Trophoblast cell (in vitro differentiated cells and primary cell): ENCODE data around the gene DNALI1.

Experiments used
- DNase-seq, 2 donors: peaks; one replicate each; pipeline ENCODE4 v3.0.0-alpha.2; 2016
- H2AFZ ChIP-seq: 2 replicates; pipeline ENCODE4 v1.6.1; 2013; ENCODE audit warnings: low read length, moderate library complexity, mild to moderate bottlenecking; ENCODE audit not compliant: insufficient read depth, poor library complexity
- H2AK5ac ChIP-seq: 2 replicates; pipeline ENCODE4 v1.6.1; 2013; ENCODE audit warnings: mild to moderate bottlenecking, low read length
- H2BK120ac ChIP-seq: 2 replicates; pipeline ENCODE4 v1.6.1; 2013; ENCODE audit warnings: low read length, mild to moderate bottlenecking, moderate library complexity; ENCODE audit not compliant: insufficient read depth, poor library complexity
- H2BK12ac ChIP-seq: 2 replicates; pipeline ENCODE4 v1.6.1; 2013; ENCODE audit warnings: mild to moderate bottlenecking, low read length, moderate library complexity
- H2BK5ac ChIP-seq: 2 replicates; pipeline ENCODE4 v1.6.1; 2013; ENCODE audit warnings: low read length, low read depth, moderate library complexity, mild to moderate bottlenecking; ENCODE audit not compliant: poor library complexity
- H3K14ac ChIP-seq: 2 replicates; pipeline ENCODE4 v1.6.1; 2013; ENCODE audit warnings: mild to moderate bottlenecking, low read length
- H3K18ac ChIP-seq: 2 replicates; pipeline ENCODE4 v1.6.1; 2013; ENCODE audit warnings: mild to moderate bottlenecking, low read length
- H3K23ac ChIP-seq: 2 replicates; pipeline ENCODE4 v1.6.1; 2013; ENCODE audit warnings: low read length
- H3K27ac ChIP-seq: 2 replicates; pipeline ENCODE4 v1.5.1; 2013; ENCODE audit warnings: low read depth, mild to moderate bottlenecking, inconsistent platforms, low read length, moderate library complexity
- H3K27me3 ChIP-seq: 2 replicates; pipeline ENCODE4 v1.6.1; 2013; ENCODE audit warnings: inconsistent platforms, mild to moderate bottlenecking, low read length, moderate library complexity; ENCODE audit not compliant: insufficient read depth
- H3K36me3 ChIP-seq, 2 experiments: 1 replicate in 1 of 2; 2 replicates in 1 of 2; pipeline ENCODE4 v1.6.1; 2013; ENCODE audit warnings: low read length in 2 of 2, mild to moderate bottlenecking in 2 of 2, moderate library complexity in 1 of 2; ENCODE audit not compliant: insufficient read depth in 2 of 2, control insufficient read depth in 1 of 2
- H3K4ac ChIP-seq: 2 replicates; pipeline ENCODE4 v1.6.1; 2013; ENCODE audit warnings: low read depth, mild to moderate bottlenecking, low read length, moderate library complexity
- H3K4me1 ChIP-seq, 2 experiments: 1 replicate in 1 of 2; 2 replicates in 1 of 2; pipeline ENCODE4 v1.6.1; 2013; ENCODE audit warnings: low read length in 2 of 2, mild to moderate bottlenecking in 2 of 2, moderate library complexity in 1 of 2; ENCODE audit not compliant: insufficient read depth in 2 of 2, control insufficient read depth in 1 of 2
- H3K4me2 ChIP-seq: 2 replicates; pipeline ENCODE4 v1.6.1; 2013; ENCODE audit warnings: inconsistent platforms, mild to moderate bottlenecking, low read length, moderate library complexity
- H3K4me3 ChIP-seq: 2 replicates; pipeline ENCODE4 v1.5.1; 2013; ENCODE audit warnings: mild to moderate bottlenecking, low read depth, low read length, inconsistent platforms
- H3K79me1 ChIP-seq: one replicate; pipeline ENCODE4 v1.6.1; 2013; ENCODE audit warnings: low read length
- H3K79me2 ChIP-seq: 2 replicates; pipeline ENCODE4 v1.6.1; 2013; ENCODE audit warnings: low read length, mild to moderate bottlenecking; ENCODE audit not compliant: control insufficient read depth, insufficient read depth, poor library complexity
- H3K9ac ChIP-seq: 2 replicates; pipeline ENCODE4 v1.6.1; 2013; ENCODE audit warnings: mild to moderate bottlenecking, low read length
- H3K9me3 ChIP-seq: 2 replicates; pipeline ENCODE4 v1.6.1; 2013; ENCODE audit warnings: low read depth, mild to moderate bottlenecking, control low read depth, inconsistent platforms, low read length; ENCODE audit not compliant: insufficient read depth
- H4K12ac ChIP-seq: 2 replicates; pipeline ENCODE4 v1.6.1; 2013; ENCODE audit warnings: low read depth, mild to moderate bottlenecking, low read length, moderate library complexity
- H4K8ac ChIP-seq: 2 replicates; pipeline ENCODE4 v1.6.1; 2013; ENCODE audit warnings: low read depth, mild to moderate bottlenecking, low read length, moderate library complexity
- H4K91ac ChIP-seq: one replicate; pipeline ENCODE4 v1.6.1; 2013; ENCODE audit warnings: low read depth, mild to moderate bottlenecking, low read length, moderate library complexity
- WGBS: extraction: QIAGEN DNeasy Blood & Tissue Kit; methylation state at CpG from one replicate; pipeline ENCODE4 v1.1.7; 2013; ENCODE audit warnings: missing lambda C conversion rate; ENCODE audit not compliant: insufficient read length, insufficient coverage; ENCODE audit errors: extremely low coverage; 5-methylcytosine and 5-hydroxymethylcytosine counted together

DNALI1 gene

DNA sequence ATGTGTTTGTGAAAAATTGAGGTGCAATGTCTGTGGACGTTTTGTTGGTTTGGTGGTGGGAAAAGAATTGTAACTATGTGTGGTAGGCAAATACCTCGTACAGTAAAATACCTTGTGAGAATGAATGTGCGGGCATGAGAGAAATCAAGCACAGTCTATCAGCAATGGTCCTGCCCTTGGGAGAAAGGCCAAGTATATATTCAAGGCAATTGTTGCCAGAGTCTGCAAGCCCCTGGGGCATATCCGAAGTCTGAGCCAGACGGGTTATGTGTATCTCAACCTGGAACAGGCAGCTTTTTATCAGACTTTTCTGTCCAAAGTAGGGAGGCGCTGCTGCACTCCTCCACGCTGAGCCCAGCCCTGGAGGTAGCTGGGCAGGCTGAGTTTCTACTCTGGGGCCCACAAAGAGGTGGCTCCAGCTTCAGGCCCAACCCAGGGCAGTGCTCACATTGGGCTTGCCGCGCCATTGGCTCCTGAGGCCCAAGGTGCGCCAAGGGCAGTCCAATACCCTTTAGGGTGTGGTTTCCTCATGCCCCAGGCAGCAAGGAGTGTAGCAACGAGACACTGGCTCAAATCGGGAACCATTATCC is 48.4 kb downstream of the DNALI1 start:
- peak; percentile 91 to 97 for DNase-seq
- Histone ChIP-seq H3K79me2 (no peaks in the 10 kb centered on the region), H2AK5ac (no peak overlapping the region), H3K23ac (no peak overlapping the region), H3K27ac (no peak overlapping the region), H2BK5ac (no peak overlapping the region), H3K14ac (no peak overlapping the region), H3K9me3 (no peaks in the 10 kb centered on the region), H3K18ac (no peak overlapping the region), H3K9ac (no peak overlapping the region), H3K4me2 (no peak overlapping the region), H3K4me3 (no peak overlapping the region), H3K27me3 (no peaks in the 10 kb centered on the region), H3K79me1 (no peaks in the 10 kb centered on the region), H3K36me3 (no peaks in the 10 kb centered on the region), H4K91ac (no peak overlapping the region), H2BK120ac (no peak overlapping the region), H2BK12ac (no peak overlapping the region), H4K12ac (no peak overlapping the region), H3K4ac (no peak overlapping the region), H3K4me1 (peaks cover 0 to 2% of the 10 kb centered on the region in 2 experiments), H2AFZ (no peak overlapping the region), H4K8ac (no peak overlapping the region)
- WGBS: no CpG with 5 or more reads among the region's 12 CpGs

DNA sequence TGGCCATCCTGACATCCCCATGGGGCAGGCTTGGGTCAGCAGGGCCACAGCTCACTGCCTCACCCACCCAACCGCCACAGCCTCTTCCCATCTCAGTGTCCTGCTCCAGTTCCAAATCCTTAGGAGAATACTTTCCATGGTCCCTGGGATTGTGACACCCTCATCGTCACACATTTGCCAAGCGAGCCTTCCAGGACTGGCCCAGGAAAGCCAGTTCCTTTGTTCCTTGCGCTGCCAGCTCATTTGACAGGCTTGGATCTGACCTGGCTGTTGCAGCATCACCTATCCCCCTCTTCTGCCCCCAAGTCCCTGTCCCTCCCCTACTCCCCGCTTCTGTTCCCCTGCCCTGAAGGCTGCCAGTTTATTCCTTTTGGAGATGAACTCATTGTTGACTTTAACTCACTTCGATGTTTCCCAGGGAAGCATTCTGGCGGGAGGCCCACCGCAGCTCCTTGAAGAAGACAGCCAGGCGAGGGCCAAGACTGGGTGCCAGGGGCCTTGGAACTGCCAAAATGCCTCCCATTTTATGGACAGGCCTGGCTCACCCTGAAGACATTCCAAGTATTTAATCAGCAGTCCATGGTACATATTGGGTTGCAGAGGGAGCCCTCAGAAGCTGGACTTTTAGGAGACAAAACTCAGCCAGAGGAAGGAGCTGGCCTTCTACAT is 49.2 kb downstream of the DNALI1 start:
- DNase-seq: peak; percentile 41 to 65
- H3K4me3 ChIP-seq: no peak overlapping the region
- no peak overlapping the region for H4K8ac ChIP-seq
- H3K9me3 ChIP-seq: no peaks in the 10 kb centered on the region
- H3K23ac ChIP-seq: no peak overlapping the region
- H3K36me3 ChIP-seq: no peaks in the 10 kb centered on the region
- H2BK120ac ChIP-seq: no peak overlapping the region
- no peak overlapping the region for H4K12ac ChIP-seq
- WGBS: no CpG with 5 or more reads among the region's 9 CpGs
- no peak overlapping the region for H4K91ac ChIP-seq
- H3K27ac ChIP-seq: no peak overlapping the region
- H3K27me3 ChIP-seq: no peaks in the 10 kb centered on the region
- no peaks in the 10 kb centered on the region for H3K79me1 ChIP-seq
- H2AFZ ChIP-seq: no peak overlapping the region
- no peak overlapping the region for H3K18ac ChIP-seq
- no peak overlapping the region for H2BK12ac ChIP-seq
- peaks cover 0 to 2% of the 10 kb centered on the region in 2 experiments for H3K4me1 ChIP-seq
- no peak overlapping the region for H3K14ac ChIP-seq
- no peak overlapping the region for H2BK5ac ChIP-seq
- no peaks in the 10 kb centered on the region for H3K79me2 ChIP-seq
- H3K4ac ChIP-seq: no peak overlapping the region
- H3K9ac ChIP-seq: no peak overlapping the region
- H2AK5ac ChIP-seq: no peak overlapping the region
- H3K4me2 ChIP-seq: no peak overlapping the region

DNA sequence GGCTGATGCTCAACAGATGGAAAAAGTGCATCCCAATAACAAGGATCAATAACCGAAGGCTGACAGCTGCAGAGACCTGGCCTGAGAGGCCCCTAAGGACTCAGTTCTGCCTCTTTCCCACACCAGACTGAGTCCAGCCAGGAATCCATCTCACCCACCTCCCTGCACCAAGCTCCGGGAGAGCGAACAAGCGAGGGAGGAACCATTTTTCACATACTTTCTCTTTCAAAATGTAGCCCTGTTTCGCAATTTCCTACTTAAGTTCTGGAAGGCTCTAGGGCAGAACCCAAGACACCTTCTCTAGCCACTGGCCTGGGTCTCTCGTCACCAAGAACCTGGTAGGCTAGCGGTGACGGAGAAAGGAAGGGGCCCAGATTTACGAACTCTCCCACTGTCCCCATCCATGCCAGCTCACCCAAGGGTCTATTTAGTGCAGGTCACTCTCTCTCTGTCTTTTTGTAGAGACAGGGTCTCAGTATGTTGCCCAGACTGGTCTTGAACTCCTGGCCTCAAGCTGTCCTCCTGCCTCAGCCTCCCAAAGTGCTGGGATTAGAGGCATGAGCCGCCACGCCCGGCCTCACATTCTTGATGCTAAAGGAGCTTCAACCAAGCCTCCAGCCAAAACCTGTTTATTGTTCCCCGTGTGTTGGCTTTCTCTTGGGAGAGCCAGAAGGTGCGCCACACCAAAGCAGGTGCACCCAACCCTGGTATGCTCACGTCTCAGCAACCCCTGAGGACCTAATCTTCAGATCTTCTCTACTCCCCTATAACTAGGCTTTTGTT is 49.9 kb downstream of the DNALI1 start:
- no peaks in the 10 kb centered on the region for H3K79me2 ChIP-seq
- H3K27me3 ChIP-seq: no peaks in the 10 kb centered on the region
- H3K4me3 ChIP-seq: no peak overlapping the region
- H3K79me1 ChIP-seq: no peaks in the 10 kb centered on the region
- no peak overlapping the region for H4K12ac ChIP-seq
- H3K36me3 ChIP-seq: no peaks in the 10 kb centered on the region
- H3K14ac ChIP-seq: no peak overlapping the region
- H2BK5ac ChIP-seq: no peak overlapping the region
- no peak overlapping the region for H2AFZ ChIP-seq
- H3K23ac ChIP-seq: no peak overlapping the region
- no peaks in the 10 kb centered on the region for H3K9me3 ChIP-seq
- H3K9ac ChIP-seq: no peak overlapping the region
- peak; percentile 70 to 95 for DNase-seq
- H2BK120ac ChIP-seq: no peak overlapping the region
- H2BK12ac ChIP-seq: no peak overlapping the region
- H4K8ac ChIP-seq: no peak overlapping the region
- no peak overlapping the region for H2AK5ac ChIP-seq
- no peak overlapping the region for H3K27ac ChIP-seq
- H3K18ac ChIP-seq: no peak overlapping the region
- H3K4me2 ChIP-seq: no peak overlapping the region
- no CpG with 5 or more reads among the region's 15 CpGs for WGBS
- no peak overlapping the region for H4K91ac ChIP-seq
- no peak overlapping the region for H3K4ac ChIP-seq
- H3K4me1 ChIP-seq: peaks cover 0 to 2% of the 10 kb centered on the region in 2 experiments

DNA sequence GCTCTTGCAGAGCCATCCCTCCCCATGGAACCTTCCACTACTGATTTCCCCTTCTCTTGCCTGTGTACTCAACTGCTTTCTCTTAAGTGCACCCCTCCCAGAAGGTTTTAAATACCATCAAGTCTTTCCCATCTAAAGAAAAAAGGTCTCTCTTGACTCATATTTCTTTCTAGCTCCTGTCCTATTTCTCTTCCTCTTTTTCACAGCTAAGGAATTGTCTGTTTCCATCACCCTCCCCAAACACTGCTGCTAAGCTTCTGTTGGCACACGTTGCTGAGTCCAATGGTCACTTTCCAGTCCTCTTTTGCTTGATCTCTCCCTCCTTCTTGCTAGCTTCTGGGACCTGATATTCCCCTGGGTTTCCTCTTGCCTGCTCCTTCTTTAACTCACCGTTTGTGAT is 52.3 kb downstream of the DNALI1 start:
- Histone ChIP-seq H4K8ac (no peak overlapping the region), H2BK5ac (no peak overlapping the region), H3K4me2 (no peak overlapping the region), H3K79me1 (no peaks in the 10 kb centered on the region), H3K36me3 (no peaks in the 10 kb centered on the region), H4K91ac (no peak overlapping the region), H3K4me3 (no peak overlapping the region), H2BK12ac (no peak overlapping the region), H3K27me3 (no peaks in the 10 kb centered on the region), H2BK120ac (no peak overlapping the region), H3K23ac (no peak overlapping the region), H3K9ac (no peak overlapping the region), H3K4me1 (peaks cover 0 to 2% of the 10 kb centered on the region in 2 experiments), H2AK5ac (no peak overlapping the region), H3K14ac (no peak overlapping the region), H3K27ac (no peak overlapping the region), H3K18ac (no peak overlapping the region), H3K4ac (no peak overlapping the region), H2AFZ (no peak overlapping the region), H3K79me2 (no peaks in the 10 kb centered on the region), H4K12ac (no peak overlapping the region), H3K9me3 (no peaks in the 10 kb centered on the region)
- DNase-seq: no peak
- no CpG with 5 or more reads among the region's 2 CpGs for WGBS
